GM21390 (cell line): ENCODE measurements around the gene EYA2.

Source experiments
- ATAC-seq: cut with Tn5 transposase; IDR thresholded peaks from one replicate; pipeline ENCODE4 v1.9.1; 2021; ENCODE audit not compliant: unreplicated experiment

EYA2 gene

GRCh38 chr20:47237715-47238114 is 343.1 kb downstream of the EYA2 start:
- ATAC-seq = no peak
